Ishikawa (cell line): ENCODE measurements around the gene OSCP1.

ENCODE experiments used
- CEBPB ChIP-seq: IDR thresholded peaks from 2 replicates; pipeline ENCODE4 v1.6.1; 2012
- CREB1 ChIP-seq: IDR thresholded peaks from 2 replicates; pipeline ENCODE4 v1.6.1; 2012; ENCODE audit warnings: low read depth
- EGR1 ChIP-seq: IDR thresholded peaks from 2 replicates; pipeline ENCODE4 v1.6.1; 2012
- EP300 ChIP-seq: IDR thresholded peaks from 2 replicates; pipeline ENCODE4 v1.6.1; 2012; ENCODE audit warnings: borderline replicate concordance
- FOXM1 ChIP-seq: IDR thresholded peaks from 2 replicates; pipeline ENCODE4 v1.6.1; 2012; ENCODE audit warnings: low read depth, borderline replicate concordance
- NFIC ChIP-seq: IDR thresholded peaks from 2 replicates; pipeline ENCODE4 v1.6.1; 2012
- RAD21 ChIP-seq: IDR thresholded peaks from 2 replicates; pipeline ENCODE4 v1.6.1; 2012; ENCODE audit warnings: low read depth
- REST ChIP-seq: IDR thresholded peaks from 2 replicates; pipeline ENCODE4 v1.6.1; 2012; ENCODE audit warnings: low read depth, mild to moderate bottlenecking
- TAF1 ChIP-seq: IDR thresholded peaks from 2 replicates; pipeline ENCODE4 v1.6.1; 2012; ENCODE audit warnings: low read depth, mild to moderate bottlenecking
- TCF12 ChIP-seq: IDR thresholded peaks from 2 replicates; pipeline ENCODE4 v1.6.1; 2012; ENCODE audit warnings: low read depth
- TEAD4 ChIP-seq: IDR thresholded peaks from 2 replicates; pipeline ENCODE4 v1.6.1; 2012
- YY1 ChIP-seq: IDR thresholded peaks from 2 replicates; pipeline ENCODE4 v1.6.1; 2012; ENCODE audit warnings: low read depth
- ZBTB7A ChIP-seq: IDR thresholded peaks from 2 replicates; pipeline ENCODE4 v1.6.1; 2012; ENCODE audit warnings: low read depth
- TF ChIP-seq, protein P1 (sequence below): IDR thresholded peaks from 2 replicates; pipeline ENCODE4 v1.6.1; 2012
- TF ChIP-seq, protein P2 (sequence below): IDR thresholded peaks from 2 replicates; pipeline ENCODE4 v1.6.1; 2012

OSCP1 gene

DNA sequence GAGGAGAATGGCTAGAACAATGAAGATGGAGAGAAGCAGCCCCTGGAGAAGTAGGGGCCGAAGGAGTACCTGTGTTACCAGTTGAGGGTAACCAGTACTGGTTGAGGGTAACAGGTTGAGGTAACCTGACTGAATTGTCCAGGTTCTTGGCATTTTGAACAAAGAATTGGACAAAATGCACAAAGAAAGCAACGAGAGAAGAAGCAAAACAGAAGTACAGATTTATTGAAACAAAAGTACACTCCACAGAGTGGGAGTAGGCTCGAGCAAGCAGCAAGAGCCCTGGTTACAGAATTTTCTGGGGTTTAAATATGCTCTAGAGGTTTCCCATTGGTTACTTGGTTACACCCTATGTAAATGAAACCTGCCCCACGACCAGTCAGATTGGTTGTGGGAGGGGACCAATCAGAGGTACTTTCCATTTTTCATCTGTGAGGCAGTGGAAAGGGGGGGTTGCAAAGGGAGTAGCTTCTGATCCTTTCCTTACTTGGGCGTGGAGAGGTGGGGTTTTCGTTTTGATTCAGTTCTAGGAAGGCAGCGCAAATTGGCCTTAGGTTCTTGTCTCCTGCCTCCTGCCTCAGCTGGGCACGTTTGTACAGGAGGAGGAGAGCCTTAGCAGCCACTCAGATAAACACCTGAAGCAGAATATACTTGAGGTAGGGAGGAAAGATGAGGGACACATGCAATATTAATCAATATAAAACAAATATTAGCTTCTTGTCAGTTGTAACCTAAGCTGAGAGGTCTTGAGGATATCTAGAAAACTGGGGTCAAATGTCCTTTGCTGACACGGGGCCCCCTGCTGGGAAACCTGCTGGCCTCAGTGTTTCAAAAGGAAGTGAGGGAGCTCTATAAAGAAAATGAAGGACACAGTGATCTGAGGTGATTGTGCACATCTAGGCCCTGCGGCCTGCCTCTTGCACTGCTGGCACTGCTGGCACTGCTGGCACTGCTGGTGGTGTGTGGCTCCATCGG is 38.3 kb downstream of the OSCP1 start:
- TF ChIP-seq REST, result no peak
- TF ChIP-seq RAD21, result no peak
- no peak for TF ChIP-seq CREB1
- TF ChIP-seq EP300, result no peak
- no peak for TF ChIP-seq ZBTB7A
- no peak for TF ChIP-seq FOXM1
- no peak for TF ChIP-seq TAF1
- no peak for TF ChIP-seq TEAD4

DNA sequence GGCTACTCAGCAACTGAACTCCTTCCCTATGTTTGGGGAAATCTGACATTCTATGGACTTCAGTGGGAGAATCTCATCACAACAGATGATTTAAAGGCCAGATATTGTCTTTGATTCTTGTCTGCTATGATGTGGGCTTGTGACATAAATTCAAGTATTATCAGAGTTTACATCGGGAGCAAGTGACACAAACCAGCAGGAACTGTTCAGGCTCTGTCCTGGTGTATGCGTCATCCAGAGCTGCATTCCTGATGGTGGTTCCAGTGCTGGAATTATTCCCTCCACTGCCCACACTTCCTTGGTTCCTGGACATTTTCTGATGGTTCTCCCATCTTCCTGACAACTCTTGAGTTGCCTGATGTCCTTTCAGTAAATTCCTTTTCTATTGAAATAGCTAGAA is 41.8 kb downstream of the OSCP1 start:
- TF ChIP-seq EGR1 (no peak), CREB1 (no peak), ZBTB7A (no peak), TEAD4 (no peak), TAF1 (no peak), YY1 (no peak), CEBPB (no peak), TCF12 (no peak), REST (no peak), NFIC (no peak)

GRCh38 chr1:36406440-36406839 is 43.8 kb downstream of the OSCP1 start:
- no peak for TF ChIP-seq TCF12
- TF ChIP-seq, protein P1, sequence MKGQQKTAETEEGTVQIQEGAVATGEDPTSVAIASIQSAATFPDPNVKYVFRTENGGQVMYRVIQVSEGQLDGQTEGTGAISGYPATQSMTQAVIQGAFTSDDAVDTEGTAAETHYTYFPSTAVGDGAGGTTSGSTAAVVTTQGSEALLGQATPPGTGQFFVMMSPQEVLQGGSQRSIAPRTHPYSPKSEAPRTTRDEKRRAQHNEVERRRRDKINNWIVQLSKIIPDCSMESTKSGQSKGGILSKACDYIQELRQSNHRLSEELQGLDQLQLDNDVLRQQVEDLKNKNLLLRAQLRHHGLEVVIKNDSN, result no peak
- TF ChIP-seq EP300, result no peak

GRCh38 chr1:36402504-36402890 is 47.8 kb downstream of the OSCP1 start:
- TF ChIP-seq REST (no peak), CEBPB (no peak), NFIC (no peak), TAF1 (no peak), ZBTB7A (no peak), RAD21 (no peak), FOXM1 (no peak), TEAD4 (no peak), YY1 (no peak), TCF12 (no peak), CREB1 (no peak), EGR1 (no peak)
- TF ChIP-seq, protein P2, sequence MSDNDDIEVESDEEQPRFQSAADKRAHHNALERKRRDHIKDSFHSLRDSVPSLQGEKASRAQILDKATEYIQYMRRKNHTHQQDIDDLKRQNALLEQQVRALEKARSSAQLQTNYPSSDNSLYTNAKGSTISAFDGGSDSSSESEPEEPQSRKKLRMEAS, result no peak
